ENCODE results near the gene AKAIN1. TPM values are rescaled to one million over a fixed set of nuclear protein-coding genes. Genes with fewer than 3 reads are reported as not detected.

Gene AKAIN1
- total RNA-seq, 2 donors from 2014 or later: not detected

- Histone ChIP-seq H3K4me3 (ENCODE audit: low read length) (no peak overlapping the region), H3K9me3 (ENCODE audit: control insufficient read depth, low read length) (no peaks in the 10 kb centered on the region), H3K27ac (ENCODE audit: low read depth, low read length) (no peak overlapping the region), H3K9ac (ENCODE audit: extremely low read depth, low read length, poor library complexity, severe bottlenecking) (no peak overlapping the region), H3K4me1 (ENCODE audit: control insufficient read depth, insufficient read depth, low read length) (no peaks in the 10 kb centered on the region), H3K27me3 (ENCODE audit: control insufficient read depth, insufficient read depth, low read length, poor library complexity, severe bottlenecking) (peaks cover 12% of the 10 kb centered on the region), H3K36me3 (ENCODE audit: control insufficient read depth, insufficient read depth, low read length) (no peaks in the 10 kb centered on the region)
- Mint-ChIP-seq H3K36me3 (ENCODE audit: low read depth) (no peaks in the 10 kb centered on the region), H3K4me3 (no peak overlapping the region), H3K9me3 (no peaks in the 10 kb centered on the region), H3K4me1 (peaks cover 7% of the 10 kb centered on the region), H3K27ac (no peak overlapping the region), H3K27me3 (ENCODE audit: insufficient read depth) (peaks cover 22% of the 10 kb centered on the region)
- DNase-seq: no peak
- 84 to 86% methylated on average over 3 of the region's 3 CpGs for WGBS, 2 experiments (ENCODE audit: insufficient coverage in 1 of 2, insufficient read length in 1 of 2)
- no peak for TF ChIP-seq CTCF (conservative IDR thresholded peaks at IDR 0.05)
Measured at GRCh38 chr18:5214583-5215351, 17.7 kb upstream of the AKAIN1 start.

- Mint-ChIP-seq H3K9me3 (no peaks in the 10 kb centered on the region), H3K27me3 (ENCODE audit: insufficient read depth) (peaks cover 20% of the 10 kb centered on the region), H3K4me3 (no peak overlapping the region), H3K27ac (no peak overlapping the region), H3K36me3 (ENCODE audit: low read depth) (no peaks in the 10 kb centered on the region), H3K4me1 (peaks cover 4% of the 10 kb centered on the region)
- WGBS, 2 experiments (ENCODE audit: insufficient coverage in 1 of 2, insufficient read length in 1 of 2): 28 to 56% methylated on average over 3 to 4 of the region's 4 CpGs
- Histone ChIP-seq H3K27me3 (ENCODE audit: control insufficient read depth, insufficient read depth, low read length, poor library complexity, severe bottlenecking) (peaks cover 32% of the 10 kb centered on the region), H3K4me3 (ENCODE audit: low read length) (no peak overlapping the region), H3K9me3 (ENCODE audit: control insufficient read depth, low read length) (no peaks in the 10 kb centered on the region), H3K4me1 (ENCODE audit: control insufficient read depth, insufficient read depth, low read length) (no peaks in the 10 kb centered on the region), H3K9ac (ENCODE audit: extremely low read depth, low read length, poor library complexity, severe bottlenecking) (no peak overlapping the region), H3K27ac (ENCODE audit: low read depth, low read length) (no peak overlapping the region), H3K36me3 (ENCODE audit: control insufficient read depth, insufficient read depth, low read length) (no peaks in the 10 kb centered on the region)
- no peak for DNase-seq
- no peak for TF ChIP-seq CTCF (conservative IDR thresholded peaks at IDR 0.05)
Measured at GRCh38 chr18:5207471-5208150, 10.6 kb upstream of the AKAIN1 start.

GRCh38 chr18:5198311-5198710 lies 1.3 kb upstream of the AKAIN1 start:
- H3K4me1 Mint-ChIP-seq: peaks cover 31% of the 10 kb centered on the region
- WGBS, 2 experiments (ENCODE audit: insufficient coverage in 1 of 2, insufficient read length in 1 of 2): 97 to 100% methylated on average over 2 of the region's 3 CpGs
- H3K27ac Mint-ChIP-seq: no peak overlapping the region
- Histone ChIP-seq H3K4me1 (ENCODE audit: control insufficient read depth, insufficient read depth, low read length) (peaks cover 4% of the 10 kb centered on the region), H3K9me3 (ENCODE audit: control insufficient read depth, low read length) (no peaks in the 10 kb centered on the region), H3K36me3 (ENCODE audit: control insufficient read depth, insufficient read depth, low read length) (no peaks in the 10 kb centered on the region), H3K4me3 (ENCODE audit: low read length) (no peak overlapping the region), H3K27me3 (ENCODE audit: control insufficient read depth, insufficient read depth, low read length, poor library complexity, severe bottlenecking) (peaks cover 83% of the 10 kb centered on the region), H3K27ac (ENCODE audit: low read depth, low read length) (no peak overlapping the region), H3K9ac (ENCODE audit: extremely low read depth, low read length, poor library complexity, severe bottlenecking) (no peak overlapping the region)
- H3K9me3 Mint-ChIP-seq: no peaks in the 10 kb centered on the region
- DNase-seq: no peak
- H3K4me3 Mint-ChIP-seq: no peak overlapping the region
- TF ChIP-seq CTCF (conservative IDR thresholded peaks at IDR 0.05): no peak
- no peaks in the 10 kb centered on the region for H3K36me3 Mint-ChIP-seq (ENCODE audit: low read depth)
- H3K27me3 Mint-ChIP-seq (ENCODE audit: insufficient read depth): peaks cover 92% of the 10 kb centered on the region
